HG03025 (cell line): Measurements from ENCODE around the gene EML1.

Experiments used
- ATAC-seq: cut with Tn5 transposase; IDR thresholded peaks from one replicate; pipeline ENCODE4 v1.9.1; 2021; ENCODE audit warnings: mild to moderate bottlenecking, moderate library complexity; ENCODE audit not compliant: unreplicated experiment, low FRiP score

Gene EML1

GRCh38 chr14:99976681-99977080 is 183.5 kb downstream of the EML1 start:
- ATAC-seq = no peak

- no peak for ATAC-seq
These were observed 187.1 kb downstream of the EML1 start for GRCh38 chr14:99980299-99980698.

GRCh38 chr14:99981806-99982205 is 188.6 kb downstream of the EML1 start:
- ATAC-seq = no peak

- ATAC-seq = no peak
These were observed 189.5 kb downstream of the EML1 start for GRCh38 chr14:99982537-99983250.

GRCh38 chr14:99983251-99984015 is 190.2 kb downstream of the EML1 start:
- ATAC-seq = no peak

- no peak for ATAC-seq
These were observed 190.8 kb downstream of the EML1 start for GRCh38 chr14:99984036-99984435.

GRCh38 chr14:99986396-99986795 is 193.2 kb downstream of the EML1 start:
- no peak for ATAC-seq

- ATAC-seq = no peak
These were observed 195.8 kb downstream of the EML1 start for GRCh38 chr14:99989032-99989431.

GRCh38 chr14:99990268-99991170 is 197.3 kb downstream of the EML1 start:
- ATAC-seq = no peak

- no peak for ATAC-seq
These were observed 198.1 kb downstream of the EML1 start for GRCh38 chr14:99991331-99991730.
